ENCODE measurements around the gene TNFAIP6.

TNFAIP6 gene

GRCh38 chr2:151395509-151396374 is 38.4 kb downstream of the TNFAIP6 start:
- Histone ChIP-seq H2AK5ac (ENCODE audit: low read depth, low read length) (no peak overlapping the region), H2BK12ac (ENCODE audit: low read length) (no peak overlapping the region), H3K4me1 (ENCODE audit: control insufficient read depth in 2 of 2, insufficient read depth in 1 of 2, low read depth in 1 of 2, low read length in 2 of 2) (no peaks in the 10 kb centered on the region), H3K79me1 (ENCODE audit: low read depth, low read length) (no peaks in the 10 kb centered on the region), H3K4me3 (ENCODE audit: low read length in 2 of 2) (no peak overlapping the region), H3K23ac (ENCODE audit: low read depth, low read length, poor library complexity) (no peak overlapping the region), H4K91ac (ENCODE audit: low read depth, low read length, poor library complexity) (no peak overlapping the region), H3K18ac (ENCODE audit: low read length) (no peak overlapping the region), H3K4me2 (ENCODE audit: insufficient read depth, low read length, poor library complexity, severe bottlenecking) (no peak overlapping the region), H3K4ac (ENCODE audit: low read length) (no peak overlapping the region), H2AFZ (ENCODE audit: low read length) (peak overlapping the region; percentile 18), H3K9ac (ENCODE audit: low read depth, low read length, poor library complexity) (no peak overlapping the region), H2BK120ac (ENCODE audit: low read depth, low read length) (no peak overlapping the region), H4K8ac (ENCODE audit: low read depth, low read length) (no peak overlapping the region), H2BK5ac (ENCODE audit: low read length) (no peak overlapping the region), H2BK15ac (ENCODE audit: low read length) (no peak overlapping the region), H3K27ac (replicated peaks; ENCODE audit: low read length) (no peak overlapping the region), H3K14ac (ENCODE audit: low read length) (no peak overlapping the region), H3K36me3 (replicated peaks in 1 of 2; ENCODE audit: control insufficient read depth in 2 of 2, insufficient read depth in 2 of 2, low read length in 2 of 2) (no peaks in the 10 kb centered on the region), H3K27me3 (ENCODE audit: control insufficient read depth in 3 of 3, insufficient read depth in 3 of 3, low read depth in 1 of 3, low read length in 3 of 3) (no peaks in the 10 kb centered on the region), H3K9me3 (replicated peaks in 1 of 2; ENCODE audit: control insufficient read depth in 2 of 2, insufficient read depth in 1 of 2, low read depth in 1 of 2, low read length in 2 of 2) (no peaks in the 10 kb centered on the region)
- no peak for DNase-seq (ENCODE audit: low spot score)
- no CpG with 5 or more reads among the region's 4 CpGs for WGBS, 2 donors (ENCODE audit: extremely low coverage in 2 of 2, insufficient read length in 2 of 2, insufficient replicate concordance in 1 of 2)

- WGBS, 2 donors (ENCODE audit: extremely low coverage in 2 of 2, insufficient read length in 2 of 2, insufficient replicate concordance in 1 of 2): no CpG with 5 or more reads among the region's 1 CpG
- DNase-seq (ENCODE audit: low spot score): no peak
- H3K4me2 ChIP-seq (ENCODE audit: insufficient read depth, low read length, poor library complexity, severe bottlenecking): no peak overlapping the region
These were observed 42.6 kb downstream of the TNFAIP6 start for GRCh38 chr2:151399981-151400380.

GRCh38 chr2:151401149-151401548 is 43.8 kb downstream of the TNFAIP6 start:
- Histone ChIP-seq H3K4ac (ENCODE audit: low read length) (no peak overlapping the region), H3K27ac (replicated peaks; ENCODE audit: low read length) (no peak overlapping the region), H3K4me1 (ENCODE audit: control insufficient read depth in 2 of 2, insufficient read depth in 1 of 2, low read depth in 1 of 2, low read length in 2 of 2) (no peaks in the 10 kb centered on the region), H4K8ac (ENCODE audit: low read depth, low read length) (no peak overlapping the region), H4K91ac (ENCODE audit: low read depth, low read length, poor library complexity) (no peak overlapping the region), H3K27me3 (ENCODE audit: control insufficient read depth in 3 of 3, insufficient read depth in 3 of 3, low read depth in 1 of 3, low read length in 3 of 3) (no peaks in the 10 kb centered on the region), H3K18ac (ENCODE audit: low read length) (no peak overlapping the region), H3K79me1 (ENCODE audit: low read depth, low read length) (no peaks in the 10 kb centered on the region), H2AK5ac (ENCODE audit: low read depth, low read length) (no peak overlapping the region), H3K23ac (ENCODE audit: low read depth, low read length, poor library complexity) (no peak overlapping the region), H3K4me2 (ENCODE audit: insufficient read depth, low read length, poor library complexity, severe bottlenecking) (no peak overlapping the region), H2BK5ac (ENCODE audit: low read length) (no peak overlapping the region), H3K4me3 (ENCODE audit: low read length in 2 of 2) (no peak overlapping the region), H3K36me3 (replicated peaks in 1 of 2; ENCODE audit: control insufficient read depth in 2 of 2, insufficient read depth in 2 of 2, low read length in 2 of 2) (no peaks in the 10 kb centered on the region), H3K9ac (ENCODE audit: low read depth, low read length, poor library complexity) (no peak overlapping the region), H2BK15ac (ENCODE audit: low read length) (no peak overlapping the region), H2BK120ac (ENCODE audit: low read depth, low read length) (no peak overlapping the region), H3K9me3 (replicated peaks in 1 of 2; ENCODE audit: control insufficient read depth in 2 of 2, insufficient read depth in 1 of 2, low read depth in 1 of 2, low read length in 2 of 2) (no peaks in the 10 kb centered on the region), H3K14ac (ENCODE audit: low read length) (no peak overlapping the region), H2AFZ (ENCODE audit: low read length) (no peak overlapping the region), H2BK12ac (ENCODE audit: low read length) (no peak overlapping the region)
- 100% methylated on average over 1 of the region's 5 CpGs for WGBS, 2 donors (ENCODE audit: extremely low coverage in 2 of 2, insufficient read length in 2 of 2, insufficient replicate concordance in 1 of 2)
- no peak for DNase-seq (ENCODE audit: low spot score)

More at GRCh38 chr2:151399981-151400380, 42.6 kb downstream of the TNFAIP6 start:
- no peaks in the 10 kb centered on the region for H3K27me3 ChIP-seq (ENCODE audit: control insufficient read depth in 3 of 3, insufficient read depth in 3 of 3, low read depth in 1 of 3, low read length in 3 of 3)
- H3K9ac ChIP-seq (ENCODE audit: low read depth, low read length, poor library complexity): no peak overlapping the region
- no peak overlapping the region for H2AFZ ChIP-seq (ENCODE audit: low read length)
- no peak overlapping the region for H3K23ac ChIP-seq (ENCODE audit: low read depth, low read length, poor library complexity)
- no peak overlapping the region for H4K91ac ChIP-seq (ENCODE audit: low read depth, low read length, poor library complexity)
- no peak overlapping the region for H2BK12ac ChIP-seq (ENCODE audit: low read length)
- no peak overlapping the region for H2BK120ac ChIP-seq (ENCODE audit: low read depth, low read length)
- H2AK5ac ChIP-seq (ENCODE audit: low read depth, low read length): no peak overlapping the region
- no peak overlapping the region for H3K18ac ChIP-seq (ENCODE audit: low read length)
- H3K36me3 ChIP-seq (replicated peaks in 1 of 2; ENCODE audit: control insufficient read depth in 2 of 2, insufficient read depth in 2 of 2, low read length in 2 of 2): no peaks in the 10 kb centered on the region
- H3K4me1 ChIP-seq (ENCODE audit: control insufficient read depth in 2 of 2, insufficient read depth in 1 of 2, low read depth in 1 of 2, low read length in 2 of 2): no peaks in the 10 kb centered on the region
- H4K8ac ChIP-seq (ENCODE audit: low read depth, low read length): no peak overlapping the region
- H3K9me3 ChIP-seq (replicated peaks in 1 of 2; ENCODE audit: control insufficient read depth in 2 of 2, insufficient read depth in 1 of 2, low read depth in 1 of 2, low read length in 2 of 2): no peaks in the 10 kb centered on the region
- no peak overlapping the region for H3K27ac ChIP-seq (replicated peaks; ENCODE audit: low read length)
- H2BK15ac ChIP-seq (ENCODE audit: low read length): no peak overlapping the region
- no peak overlapping the region for H3K14ac ChIP-seq (ENCODE audit: low read length)
- H2BK5ac ChIP-seq (ENCODE audit: low read length): no peak overlapping the region
- H3K4me3 ChIP-seq (ENCODE audit: low read length in 2 of 2): no peak overlapping the region
- no peak overlapping the region for H3K4ac ChIP-seq (ENCODE audit: low read length)
- H3K79me1 ChIP-seq (ENCODE audit: low read depth, low read length): no peaks in the 10 kb centered on the region

- no peak overlapping the region for H2BK12ac ChIP-seq (ENCODE audit: low read length)
- no peak overlapping the region for H2AFZ ChIP-seq (ENCODE audit: low read length)
- no peak overlapping the region for H2BK15ac ChIP-seq (ENCODE audit: low read length)
- no peak overlapping the region for H3K4ac ChIP-seq (ENCODE audit: low read length)
- no peak overlapping the region for H2BK5ac ChIP-seq (ENCODE audit: low read length)
- no peak overlapping the region for H3K27ac ChIP-seq (replicated peaks; ENCODE audit: low read length)
- no peak overlapping the region for H2BK120ac ChIP-seq (ENCODE audit: low read depth, low read length)
- H3K18ac ChIP-seq (ENCODE audit: low read length): no peak overlapping the region
- no peaks in the 10 kb centered on the region for H3K36me3 ChIP-seq (replicated peaks in 1 of 2; ENCODE audit: control insufficient read depth in 2 of 2, insufficient read depth in 2 of 2, low read length in 2 of 2)
- H3K27me3 ChIP-seq (ENCODE audit: control insufficient read depth in 3 of 3, insufficient read depth in 3 of 3, low read depth in 1 of 3, low read length in 3 of 3): no peaks in the 10 kb centered on the region
- H3K23ac ChIP-seq (ENCODE audit: low read depth, low read length, poor library complexity): no peak overlapping the region
- no peaks in the 10 kb centered on the region for H3K79me1 ChIP-seq (ENCODE audit: low read depth, low read length)
- no CpG with 5 or more reads among the region's 4 CpGs for WGBS, 2 donors (ENCODE audit: extremely low coverage in 2 of 2, insufficient read length in 2 of 2, insufficient replicate concordance in 1 of 2)
- no peaks in the 10 kb centered on the region for H3K9me3 ChIP-seq (replicated peaks in 1 of 2; ENCODE audit: control insufficient read depth in 2 of 2, insufficient read depth in 1 of 2, low read depth in 1 of 2, low read length in 2 of 2)
- H4K91ac ChIP-seq (ENCODE audit: low read depth, low read length, poor library complexity): no peak overlapping the region
- no peak overlapping the region for H2AK5ac ChIP-seq (ENCODE audit: low read depth, low read length)
- no peak overlapping the region for H4K8ac ChIP-seq (ENCODE audit: low read depth, low read length)
- H3K14ac ChIP-seq (ENCODE audit: low read length): no peak overlapping the region
- no peak overlapping the region for H3K4me3 ChIP-seq (ENCODE audit: low read length in 2 of 2)
- no peak for DNase-seq (ENCODE audit: low spot score)
- no peak overlapping the region for H3K4me2 ChIP-seq (ENCODE audit: insufficient read depth, low read length, poor library complexity, severe bottlenecking)
- no peaks in the 10 kb centered on the region for H3K4me1 ChIP-seq (ENCODE audit: control insufficient read depth in 2 of 2, insufficient read depth in 1 of 2, low read depth in 1 of 2, low read length in 2 of 2)
- H3K9ac ChIP-seq (ENCODE audit: low read depth, low read length, poor library complexity): no peak overlapping the region
These were observed 46.5 kb downstream of the TNFAIP6 start for GRCh38 chr2:151403914-151404313.
